ENCODE results near the gene SLC44A3. TPM values are rescaled to one million over a fixed set of nuclear protein-coding genes. Genes with fewer than 3 reads are reported as not detected.

The SLC44A3 gene, protein sequence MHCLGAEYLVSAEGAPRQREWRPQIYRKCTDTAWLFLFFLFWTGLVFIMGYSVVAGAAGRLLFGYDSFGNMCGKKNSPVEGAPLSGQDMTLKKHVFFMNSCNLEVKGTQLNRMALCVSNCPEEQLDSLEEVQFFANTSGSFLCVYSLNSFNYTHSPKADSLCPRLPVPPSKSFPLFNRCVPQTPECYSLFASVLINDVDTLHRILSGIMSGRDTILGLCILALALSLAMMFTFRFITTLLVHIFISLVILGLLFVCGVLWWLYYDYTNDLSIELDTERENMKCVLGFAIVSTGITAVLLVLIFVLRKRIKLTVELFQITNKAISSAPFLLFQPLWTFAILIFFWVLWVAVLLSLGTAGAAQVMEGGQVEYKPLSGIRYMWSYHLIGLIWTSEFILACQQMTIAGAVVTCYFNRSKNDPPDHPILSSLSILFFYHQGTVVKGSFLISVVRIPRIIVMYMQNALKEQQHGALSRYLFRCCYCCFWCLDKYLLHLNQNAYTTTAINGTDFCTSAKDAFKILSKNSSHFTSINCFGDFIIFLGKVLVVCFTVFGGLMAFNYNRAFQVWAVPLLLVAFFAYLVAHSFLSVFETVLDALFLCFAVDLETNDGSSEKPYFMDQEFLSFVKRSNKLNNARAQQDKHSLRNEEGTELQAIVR
- 10.3 and 10.9 TPM in 2 replicates for polyA plus RNA-seq

GRCh38 chr1:94819945-94820746 is at the start of gene SLC44A3:
Gene SLC44A3, plus strand, starts transcription at chr1:94820357. Its CDS starts 95 bp downstream, at chr1:94820452.

DNA sequence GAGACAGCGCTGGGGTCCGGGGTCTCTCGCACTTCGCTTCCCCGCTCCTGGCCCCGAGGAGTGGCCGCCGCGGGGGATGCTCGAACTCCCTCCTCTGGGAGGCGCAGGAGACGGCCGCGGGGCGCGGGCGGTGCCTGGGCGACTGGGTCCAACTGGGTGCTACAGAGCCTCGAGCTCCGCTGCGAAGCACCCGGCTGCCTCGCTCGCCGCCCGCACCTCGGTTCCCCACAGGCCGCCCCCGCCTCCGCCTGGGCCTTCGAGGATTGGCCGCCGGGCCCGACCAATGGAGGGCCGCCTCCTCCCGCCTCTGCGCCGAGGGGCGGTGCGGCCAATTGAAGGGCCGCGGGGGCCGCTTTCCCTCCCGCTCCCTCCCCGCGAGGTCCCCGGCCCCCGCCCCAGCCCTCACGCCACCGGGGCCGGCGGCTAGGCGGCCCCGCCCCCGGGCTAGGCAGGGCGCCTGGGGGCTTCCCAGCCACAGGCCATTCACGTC is 106.8 kb downstream of the SLC44A3 start, which contains the start of gene CNN3:
Gene CNN3 (minus strand): TSS at position 196 of the 490 bp plus-strand sequence. CDS start 216 bp downstream, outside the sequence.

Other genes with a start within 250 kb of the SLC44A3 start
- 55.5 and 65.5 TPM in 2 replicates for gene CNN3, start 106.8 kb downstream of the SLC44A3 start, polyA plus RNA-seq

Measured in Purkinje cell (primary cell).